COLO668 (cell line): ENCODE results near the gene FAM83F.

Experiments used
- DNase-seq: peaks from one replicate; lab custom pipeline; 2025; ENCODE audit not compliant: unreplicated experiment; lab: John Stamatoyannopoulos, UW

The FAM83F gene

GRCh38 chr22:39965748-39966147 lies 29.0 kb upstream of the FAM83F start:
- no peak for DNase-seq

- no peak for DNase-seq
Measured at GRCh38 chr22:39966470-39966869, 28.3 kb upstream of the FAM83F start.

- DNase-seq = no peak
Measured at GRCh38 chr22:39967103-39967829, 27.5 kb upstream of the FAM83F start.

GRCh38 chr22:39967996-39968972 lies 26.5 kb upstream of the FAM83F start:
- no peak for DNase-seq

GRCh38 chr22:39970742-39971141 lies 24.0 kb upstream of the FAM83F start:
- DNase-seq = no peak

- DNase-seq = no peak
Measured at GRCh38 chr22:39972641-39973040, 22.1 kb upstream of the FAM83F start.

- DNase-seq = no peak
Measured at GRCh38 chr22:39973656-39974055, 21.1 kb upstream of the FAM83F start.

GRCh38 chr22:39974065-39974464 lies 20.7 kb upstream of the FAM83F start:
- no peak for DNase-seq

GRCh38 chr22:39979048-39979447 lies 15.7 kb upstream of the FAM83F start:
- DNase-seq = no peak

- DNase-seq = no peak
Measured at GRCh38 chr22:39979458-39979857, 15.3 kb upstream of the FAM83F start.

- no peak for DNase-seq
Measured at GRCh38 chr22:39980596-39980995, 14.2 kb upstream of the FAM83F start.

GRCh38 chr22:39983346-39983745 lies 11.4 kb upstream of the FAM83F start:
- DNase-seq = no peak

GRCh38 chr22:39984006-39984405 lies 10.7 kb upstream of the FAM83F start:
- no peak for DNase-seq

- no peak for DNase-seq
Measured at GRCh38 chr22:39984746-39985145, 10.0 kb upstream of the FAM83F start.

- DNase-seq = no peak
Measured at GRCh38 chr22:39985383-39986035, 9.2 kb upstream of the FAM83F start.

GRCh38 chr22:39988386-39989114 lies 6.2 kb upstream of the FAM83F start:
- no peak for DNase-seq

GRCh38 chr22:39989633-39990032 lies 5.1 kb upstream of the FAM83F start:
- no peak for DNase-seq

- DNase-seq = no peak
Measured at GRCh38 chr22:39990686-39991085, 4.1 kb upstream of the FAM83F start.

GRCh38 chr22:39991159-39991860 lies 3.4 kb upstream of the FAM83F start:
- DNase-seq = peak; percentile 23

- DNase-seq = no peak
Measured at GRCh38 chr22:39992088-39992826, 2.5 kb upstream of the FAM83F start.
